Stomach (tissue), 4 donors: ENCODE data around the gene TH.

Experiments
- CTCF ChIP-seq, 7 experiments: fragments of 450-650 bp in 4 of 7; fragments of 200-600 bp in 3 of 7; sonication (generic) in 3 of 7; IDR thresholded peaks; one replicate each; pipeline ENCODE4 v1.5.1; 2016 to 2019; ENCODE audit warnings: antibody characterized with exemption in 7 of 7, control low read depth in 2 of 7, mild to moderate bottlenecking in 1 of 7
- EP300 ChIP-seq: sonication (generic); formaldehyde crosslinking; IDR thresholded peaks from one replicate; pipeline ENCODE4 v1.6.1; 2017; ENCODE audit warnings: antibody characterized with exemption
- POLR2A ChIP-seq, 4 donors: fragments of 450-650 bp; IDR thresholded peaks; one replicate each; pipeline ENCODE4 v1.6.1; 2016; ENCODE audit warnings: antibody characterized with exemption in 4 of 4, control low read depth in 2 of 4, mild to moderate bottlenecking in 1 of 4, moderate library complexity in 1 of 4
- POLR2AphosphoS5 ChIP-seq, 3 donors: sonication (generic); formaldehyde crosslinking; IDR thresholded peaks; one replicate each; pipeline ENCODE4 v1.6.1; 2016; ENCODE audit warnings: antibody characterized with exemption in 3 of 3

- TF ChIP-seq CTCF (IDR thresholded peaks at IDR 0.05), result no peak
- no peak for TF ChIP-seq POLR2A (IDR thresholded peaks at IDR 0.05)
- no peak for TF ChIP-seq EP300
- no peak for TF ChIP-seq POLR2AphosphoS5 (IDR thresholded peaks at IDR 0.05)
Observed at GRCh38 chr11:2178906-2179494, 7.4 kb upstream of the TH start.
